ENCODE measurements around the gene PPA1.
"Not testable (repeated sequence)": the region's sequence is repeated elsewhere in the genome, so short reads cannot be mapped to it uniquely, and the experiment has no call there.

Gene PPA1

DNA sequence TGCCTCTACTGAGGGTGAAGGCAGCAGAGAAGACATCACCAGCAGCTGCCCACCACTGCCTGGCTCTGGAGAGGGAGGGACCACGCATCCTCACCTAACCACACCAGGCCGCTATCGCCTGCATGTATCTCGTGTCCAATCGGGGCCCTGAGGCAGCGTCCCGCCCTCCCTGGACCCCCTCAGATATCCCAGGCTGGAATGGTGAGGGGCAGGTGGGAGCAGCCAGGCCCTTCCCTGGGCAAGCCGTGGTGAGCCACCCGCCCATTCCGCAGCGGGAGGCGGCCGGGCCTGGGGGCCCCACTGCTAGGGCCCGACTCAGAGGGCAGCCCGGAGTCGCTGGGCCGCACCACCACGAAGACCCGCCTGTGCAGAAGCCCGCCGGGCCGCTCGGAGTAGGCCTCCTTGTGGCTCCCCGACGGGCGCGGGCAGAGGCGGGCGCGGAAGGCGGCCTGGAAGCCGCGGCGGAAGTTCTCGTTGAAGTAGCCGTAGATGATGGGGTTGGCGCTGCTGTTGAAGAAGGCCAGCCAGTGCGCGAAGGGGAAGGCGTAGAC, 21.6 kb upstream of the PPA1 start:
- DNase-seq: no peak

DNA sequence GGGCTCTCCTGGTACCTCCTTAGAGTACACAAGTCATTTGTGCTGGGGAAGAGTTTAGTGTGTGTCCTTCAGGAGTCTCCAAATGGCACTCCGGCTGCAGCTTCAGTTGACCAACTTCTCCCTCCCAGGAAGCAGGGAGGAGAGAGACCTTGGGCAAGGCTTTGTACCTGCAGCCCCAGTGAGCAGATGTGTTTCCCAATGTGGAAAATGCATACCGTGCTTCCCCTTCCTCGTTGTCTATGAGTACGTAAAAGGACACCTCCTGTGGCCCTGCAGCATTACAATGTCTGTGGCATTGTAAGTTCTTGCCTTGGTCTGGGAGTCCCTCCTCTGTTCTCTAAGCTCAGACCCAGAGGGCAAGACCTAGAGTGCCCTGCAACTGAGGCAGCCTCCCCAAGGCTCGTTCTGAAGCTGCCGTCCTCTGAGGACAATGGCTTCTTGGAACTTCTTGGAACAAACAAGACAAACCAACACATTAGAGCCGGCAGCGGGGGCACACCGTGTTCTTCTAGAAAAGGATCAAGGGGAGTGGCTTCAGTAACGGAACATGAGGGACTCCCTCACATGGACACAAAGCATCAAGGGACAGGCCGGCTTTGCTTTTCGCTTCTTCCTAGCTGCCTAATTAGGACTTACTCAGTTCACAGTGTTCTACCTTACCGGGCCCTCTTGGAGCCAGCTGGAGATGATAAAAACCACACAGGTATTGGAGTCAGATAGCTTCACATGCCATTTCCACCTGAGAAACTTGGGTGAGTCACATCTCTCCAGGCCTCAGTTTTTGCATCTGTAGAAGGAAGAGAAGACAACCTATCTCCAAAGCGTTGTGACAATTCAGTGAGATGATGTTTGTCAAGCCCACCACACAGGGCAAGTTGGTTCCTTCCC, 20.9 kb upstream of the PPA1 start:
- DNase-seq: no peak

DNA sequence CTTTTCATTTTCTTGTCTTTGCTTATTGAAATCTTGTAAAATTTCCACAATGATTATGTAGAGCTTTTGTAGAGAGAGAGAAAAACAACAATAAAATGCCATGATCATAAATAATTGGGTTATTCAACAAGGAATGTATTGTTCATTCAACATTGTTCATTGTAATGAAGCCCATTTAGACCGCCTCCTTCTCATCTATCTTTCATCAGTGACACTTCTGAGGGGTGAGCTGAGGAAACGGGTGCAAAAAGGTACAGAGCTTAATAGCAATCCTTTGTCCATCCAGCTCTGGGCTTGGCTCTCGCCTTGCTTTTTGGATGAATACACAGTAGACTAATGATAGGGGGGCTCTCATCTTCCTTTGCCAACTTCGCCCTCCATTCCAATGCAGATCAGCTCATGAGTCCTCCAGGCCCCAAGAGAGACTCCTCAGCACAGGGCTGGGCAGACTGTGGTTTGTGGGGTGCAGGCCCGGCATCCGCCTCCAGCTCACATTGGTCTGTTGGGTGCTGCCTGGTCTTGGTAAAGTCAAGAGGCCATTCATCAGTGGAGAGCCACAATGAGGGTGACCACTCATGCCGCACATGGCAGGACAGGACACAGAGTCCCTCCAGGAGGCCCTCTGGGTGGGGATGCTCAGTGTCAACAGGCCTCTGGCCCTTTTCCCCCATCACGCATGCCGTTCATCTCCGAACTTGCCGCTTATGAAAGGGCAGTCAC, 17.9 kb upstream of the PPA1 start:
- DNase-seq: no peak

GRCh38 chr10:70247360-70247759, 14.1 kb upstream of the PPA1 start:
- no peak for DNase-seq

DNA sequence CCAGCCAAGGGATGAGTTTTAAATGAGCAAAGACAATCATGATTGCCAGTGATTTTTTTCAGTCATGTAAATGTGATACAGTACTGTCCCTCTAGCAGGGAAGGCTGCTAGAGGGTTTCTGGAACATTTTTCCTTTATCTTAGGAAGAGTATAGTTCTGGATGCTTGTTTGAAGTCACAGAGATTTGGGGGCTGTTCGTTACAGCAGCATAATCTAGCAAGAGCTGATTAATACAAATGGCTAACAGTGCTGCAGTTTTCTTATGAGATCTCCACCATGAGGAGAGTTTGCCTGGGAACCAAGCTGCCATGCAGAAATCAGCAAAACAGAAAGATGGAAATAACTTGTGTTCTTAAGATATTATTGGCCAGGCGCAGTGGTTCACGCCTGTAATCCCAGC, 7.9 kb upstream of the PPA1 start:
- DNase-seq: no peak

DNA sequence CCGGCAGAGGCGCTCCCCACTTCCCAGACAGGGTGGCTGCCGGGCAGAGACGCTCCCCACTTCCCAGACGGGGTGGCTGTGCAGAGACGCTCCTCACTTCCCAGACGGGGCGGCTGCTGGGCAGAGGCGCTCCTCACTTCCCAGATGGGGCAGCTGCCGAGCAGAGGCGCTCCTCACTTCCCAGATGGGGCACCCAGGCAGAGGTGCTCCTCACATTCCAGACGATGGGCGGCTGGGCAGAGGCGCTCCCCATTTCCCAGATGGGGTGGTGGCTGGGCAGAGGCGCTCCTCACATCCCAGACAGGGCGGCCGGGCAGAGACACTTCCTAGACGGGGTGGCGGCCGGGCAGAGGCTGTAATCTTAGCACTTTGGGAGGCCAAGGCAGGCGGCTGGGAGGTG, 6.8 kb upstream of the PPA1 start:
- DNase-seq: not testable (repeated sequence)

- not testable (repeated sequence) for DNase-seq
Measured at GRCh38 chr10:70239077-70239976, 6.1 kb upstream of the PPA1 start.

DNA sequence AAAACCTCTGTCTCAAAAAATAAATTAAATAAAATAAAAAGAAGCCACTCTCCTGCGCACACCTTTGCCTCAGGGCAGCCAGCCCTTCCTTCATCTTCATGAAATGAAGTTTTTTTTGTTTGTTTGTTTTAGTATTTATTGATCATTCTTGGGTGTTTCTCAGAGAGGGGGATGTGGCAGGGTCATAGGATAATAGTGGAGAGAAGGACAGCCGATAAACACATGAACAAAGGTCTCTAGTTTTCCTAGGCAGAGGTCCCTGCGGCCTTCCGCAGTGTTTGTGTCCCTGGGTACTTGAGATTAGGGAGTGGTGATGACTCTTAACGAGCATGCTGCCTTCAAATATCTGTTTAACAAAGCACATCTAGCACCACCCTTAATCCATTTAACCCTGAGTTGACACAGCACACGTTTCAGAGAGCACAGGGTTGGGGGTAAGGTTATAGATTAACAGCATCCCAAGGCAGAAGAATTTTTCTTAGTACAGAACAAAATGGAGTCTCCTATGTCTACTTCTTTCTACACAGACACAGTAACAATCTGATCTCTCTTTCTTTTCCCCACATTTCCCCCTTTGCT, 4.8 kb upstream of the PPA1 start:
- not testable (repeated sequence) for DNase-seq

DNA sequence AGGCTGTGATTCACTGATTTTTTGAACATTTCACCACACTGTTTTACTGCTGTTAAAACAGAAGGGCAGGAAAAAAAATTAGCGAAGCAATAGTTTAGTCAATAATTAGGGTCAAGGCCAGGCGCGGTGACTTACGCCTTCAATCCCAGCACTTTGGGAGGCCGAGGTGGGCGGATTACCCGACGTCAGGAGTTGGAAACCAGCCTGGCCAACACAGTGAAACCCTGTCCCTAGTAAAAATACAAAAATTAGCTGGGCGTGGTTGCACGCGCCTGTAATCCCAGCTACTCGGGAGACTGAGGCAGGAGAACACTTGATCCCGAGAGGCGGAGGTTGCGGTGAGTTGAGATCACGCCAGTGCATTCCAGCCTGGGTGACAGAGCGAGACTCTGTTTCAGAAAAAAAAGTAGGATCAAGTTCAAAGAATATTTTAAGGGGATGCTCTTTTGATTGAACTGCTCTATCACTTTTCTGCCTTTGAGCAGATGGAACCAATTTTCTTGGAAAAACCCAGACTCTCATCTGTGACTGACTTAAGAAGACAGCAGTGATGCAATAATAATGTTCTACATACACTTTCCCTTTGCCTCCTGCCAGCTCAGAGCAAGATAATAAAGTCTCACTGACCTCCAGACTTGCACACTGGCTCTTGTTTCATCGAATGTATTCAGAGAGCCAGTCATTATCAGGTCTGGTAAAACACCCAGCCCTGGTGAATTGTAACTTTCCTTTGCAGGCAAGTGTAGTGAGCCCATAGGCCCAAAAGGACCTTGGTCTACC, 1.6 kb upstream of the PPA1 start:
- peak; percentile 36 to 72 (median 61) for DNase-seq

DNA sequence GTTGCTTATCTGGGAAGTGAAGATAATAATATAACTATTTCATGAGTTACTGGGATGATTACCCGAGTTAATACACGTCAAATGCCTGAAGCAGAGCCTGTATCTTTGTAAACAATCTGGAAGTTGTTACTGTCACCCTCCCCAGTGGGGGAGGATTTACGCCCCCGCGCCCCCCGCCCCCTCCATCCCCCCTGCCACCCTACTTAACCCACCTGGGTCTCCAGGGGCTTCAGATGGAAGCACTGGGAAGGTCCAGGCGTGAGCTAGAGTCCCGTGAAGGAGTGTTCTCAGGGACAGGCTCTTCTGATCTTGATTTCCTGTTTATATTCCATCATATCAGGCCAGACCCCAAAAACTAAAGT, 691 bp upstream of the PPA1 start:
- no peak for DNase-seq

GRCh38 chr10:70232859-70233108, 445 bp downstream of the PPA1 start:
- no peak for DNase-seq

- peak; percentile 67 to 80 (median 77) for DNase-seq
Measured at GRCh38 chr10:70232155-70232858, 922 bp downstream of the PPA1 start.

- DNase-seq: no peak
Measured at GRCh38 chr10:70228491-70228890, 4.7 kb downstream of the PPA1 start.

DNA sequence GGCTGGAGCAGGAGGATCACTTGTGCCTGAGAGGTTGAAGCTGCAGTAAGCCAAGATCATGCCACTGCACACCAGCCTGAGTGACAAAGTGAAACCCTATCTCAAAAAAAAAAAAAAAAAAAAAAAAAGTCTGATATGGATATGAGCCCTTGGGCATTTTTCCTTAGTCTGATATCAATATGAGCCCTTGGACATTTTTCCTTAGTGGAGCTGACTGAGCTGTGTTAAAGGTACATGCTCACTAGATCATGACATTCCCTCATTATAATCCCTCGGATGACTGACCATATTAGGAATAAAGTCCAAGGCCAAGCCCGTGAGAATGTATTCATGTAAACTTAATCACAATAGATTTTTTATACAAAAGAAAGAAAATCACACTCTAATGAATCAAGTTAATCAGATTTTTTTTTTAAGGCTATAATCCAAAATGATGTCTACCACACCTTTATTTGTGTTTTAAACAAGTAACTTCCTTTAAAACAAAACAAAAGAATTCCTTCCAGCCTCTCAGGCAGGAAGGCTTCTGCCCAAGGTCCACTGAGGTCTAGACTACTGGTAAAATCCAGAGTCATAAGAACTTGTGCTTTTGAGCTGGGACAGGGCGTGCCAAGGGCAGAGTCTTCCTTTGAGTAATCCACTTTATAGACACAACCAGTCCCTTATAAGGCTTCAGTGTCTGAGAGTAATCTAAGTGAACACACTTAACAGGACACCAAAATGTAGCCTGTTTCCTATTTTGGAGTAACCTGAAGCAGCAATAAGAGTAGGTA, 5.5 kb downstream of the PPA1 start:
- no peak for DNase-seq

GRCh38 chr10:70223728-70224127, 9.5 kb downstream of the PPA1 start:
- DNase-seq: no peak

DNA sequence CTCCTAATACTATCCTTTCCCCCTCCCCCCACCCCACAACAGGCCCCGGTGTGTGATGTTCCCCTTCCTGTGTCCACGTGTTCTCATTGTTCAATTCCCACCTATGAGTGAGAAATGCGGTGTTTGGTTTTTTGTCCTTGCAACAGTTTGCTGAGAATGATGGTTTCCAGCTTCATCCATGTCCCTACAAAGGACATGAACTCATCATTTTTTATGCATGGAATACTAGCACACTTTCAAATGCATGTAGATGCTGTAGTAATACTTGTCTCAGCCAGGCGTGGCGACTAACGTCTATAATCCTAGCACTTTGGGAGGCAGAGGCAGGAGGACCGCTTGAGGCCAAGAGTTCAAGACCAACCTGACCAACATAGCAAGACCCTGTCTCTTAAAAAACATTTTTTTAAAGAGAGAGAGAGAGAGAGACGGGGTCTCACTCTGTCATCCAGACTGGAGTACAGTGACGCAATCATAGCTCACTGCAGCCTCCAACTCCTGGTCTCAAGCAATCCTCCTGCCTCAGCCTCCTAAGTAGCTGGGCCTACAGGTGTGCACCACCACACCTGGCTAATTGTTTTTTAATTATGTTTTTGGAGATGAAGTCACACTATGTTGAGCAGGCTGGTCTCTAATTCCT, 10.3 kb downstream of the PPA1 start:
- not testable (repeated sequence) for DNase-seq

- DNase-seq: no peak
Measured at GRCh38 chr10:70222340-70222794, 10.9 kb downstream of the PPA1 start.

DNA sequence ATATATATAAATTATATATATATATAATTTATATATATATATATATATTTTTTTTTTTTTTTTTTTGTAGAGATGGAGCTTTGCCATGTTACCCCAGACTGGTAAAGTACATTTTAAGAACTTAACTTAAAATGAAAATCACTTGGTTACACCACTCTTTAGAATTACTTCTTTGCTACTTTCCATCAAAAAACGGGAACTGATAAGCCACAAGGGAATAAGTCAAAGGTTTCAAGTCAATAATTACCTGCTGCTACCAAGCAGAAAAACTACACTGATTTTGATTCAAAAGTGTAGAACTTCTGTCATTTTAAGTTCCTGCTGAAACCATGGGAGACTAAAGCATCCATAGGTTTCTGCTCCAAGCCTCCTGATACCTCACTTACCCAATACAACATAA, 12.2 kb downstream of the PPA1 start:
- DNase-seq: no peak

- DNase-seq: no peak
Measured at GRCh38 chr10:70212879-70213278, 20.4 kb downstream of the PPA1 start.

DNA sequence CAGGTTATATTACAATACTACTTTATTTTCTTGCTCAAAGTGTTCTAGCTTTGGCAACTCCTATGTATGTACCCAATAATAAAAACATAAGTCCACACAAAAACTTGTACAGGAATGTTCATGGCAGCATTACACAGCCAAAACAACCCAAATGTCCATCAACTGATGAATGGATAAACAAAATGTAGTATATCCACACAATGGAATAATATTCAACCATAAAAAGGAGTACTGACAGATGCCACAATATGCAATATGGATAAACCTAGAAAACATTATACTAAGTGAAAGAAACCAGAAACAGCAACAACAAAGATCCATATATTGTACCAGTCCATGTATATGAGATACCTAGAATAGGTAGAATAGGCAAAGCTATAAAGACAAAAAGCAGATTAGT, 21.0 kb downstream of the PPA1 start:
- no peak for DNase-seq
